Posterior vena cava (tissue), 2 donors: ENCODE results near the gene CACFD1. TPM values are rescaled to one million over a fixed set of nuclear protein-coding genes. Genes with fewer than 3 reads are reported as not detected.

Experiments used
- total RNA-seq, 2 donors: library from RNA; stranded (reverse); fragmentation: NEBNext Ultra II Directional; extraction: Animal tissue kit (Norgen Biotek cat#: 25700); gene quantifications; one replicate each; pipeline ENCODE4 v1.2.1, GENCODE V29; 2021
- donor health status: DM: yes; HTN: yes; CAD: no.
- donor health status: DM: yes; HTN: yes; CAD: no.

CACFD1 gene
- total RNA-seq, 2 donors from 2014 or later, result 11.7 to 13.4 TPM

Other genes starting within 250 kb of the CACFD1 start
- gene ABO, start 184.8 kb upstream of the CACFD1 start, total RNA-seq, result 1 to 10 TPM; 1.5 to 2.1 TPM
- 10 to 100 TPM; 11.5 to 12.0 TPM for gene SURF6, start 123.8 kb upstream of the CACFD1 start, total RNA-seq
- 10 to 100 TPM; 28.6 to 28.9 TPM for gene MED22, start 111.8 kb upstream of the CACFD1 start, total RNA-seq
- gene RPL7A, start 111.8 kb upstream of the CACFD1 start, total RNA-seq, result 1,000 to 10,000 TPM; 1,252 to 1,287 TPM
- gene SURF1, start 103.5 kb upstream of the CACFD1 start, total RNA-seq, result 10 to 100 TPM; 27.7 to 30.2 TPM
- gene SURF2, start 103.4 kb upstream of the CACFD1 start, total RNA-seq, result 10 to 100 TPM; 11.8 to 12.0 TPM
- 100 to 1,000 TPM; 130 TPM for gene SURF4, start 83.9 kb upstream of the CACFD1 start, total RNA-seq
- 1 to 10 TPM in 1 of 2 donors, under 1 TPM in 1; 0.57 to 1.2 TPM for gene STKLD1, start 83.6 kb upstream of the CACFD1 start, total RNA-seq
- 10 to 100 TPM; 10.4 to 11.1 TPM for gene REXO4, start 42.0 kb upstream of the CACFD1 start, total RNA-seq
- 1 to 10 TPM in 1 of 2 donors, under 1 TPM in 1; 0.48 to 1.8 TPM for gene ADAMTS13, start 37.6 kb upstream of the CACFD1 start, total RNA-seq
- 1 to 10 TPM; 3.2 to 4.0 TPM for gene SLC2A6, start 19.1 kb downstream of the CACFD1 start, total RNA-seq
- gene MYMK, start 65.0 kb downstream of the CACFD1 start, total RNA-seq, result not detected
- 10 to 100 TPM in 1 of 2 donors, 1 to 10 TPM in 1; 5.5 to 11.3 TPM for gene ADAMTSL2, start 74.7 kb downstream of the CACFD1 start, total RNA-seq
- not detected for gene FAM163B, start 149.4 kb downstream of the CACFD1 start, total RNA-seq
- not detected for gene DBH, start 176.4 kb downstream of the CACFD1 start, total RNA-seq